T-helper 1 cell treated with Interleukin-12 subunit alpha and Interleukin-12 subunit beta and Interleukin-4 antibody, amounts not matched to agents 30 ng/mL and 1 ng/mL, for 36 hours (primary cell): Measurements from ENCODE around the gene SPATA31E1. TPM values are rescaled to one million over a fixed set of nuclear protein-coding genes. Genes with fewer than 3 reads are reported as not detected.
"Not testable (repeated sequence)": the region's sequence is repeated elsewhere in the genome, so short reads cannot be mapped to it uniquely, and the experiment has no call there.

Experiments used
- intact Hi-C: fragments of 100-400 bp; cut with micrococcal nuclease; formaldehyde crosslinking; loops from one replicate; pipeline ENCODE4 v1.15.1; 2024
- total RNA-seq: library from RNA; stranded (reverse); gene quantifications from 2 replicates; pipeline ENCODE4 v1.2.3, GENCODE V29; 2022

SPATA31E1 gene
- total RNA-seq, 1 donor from 2014 or later: not detected

DNA sequence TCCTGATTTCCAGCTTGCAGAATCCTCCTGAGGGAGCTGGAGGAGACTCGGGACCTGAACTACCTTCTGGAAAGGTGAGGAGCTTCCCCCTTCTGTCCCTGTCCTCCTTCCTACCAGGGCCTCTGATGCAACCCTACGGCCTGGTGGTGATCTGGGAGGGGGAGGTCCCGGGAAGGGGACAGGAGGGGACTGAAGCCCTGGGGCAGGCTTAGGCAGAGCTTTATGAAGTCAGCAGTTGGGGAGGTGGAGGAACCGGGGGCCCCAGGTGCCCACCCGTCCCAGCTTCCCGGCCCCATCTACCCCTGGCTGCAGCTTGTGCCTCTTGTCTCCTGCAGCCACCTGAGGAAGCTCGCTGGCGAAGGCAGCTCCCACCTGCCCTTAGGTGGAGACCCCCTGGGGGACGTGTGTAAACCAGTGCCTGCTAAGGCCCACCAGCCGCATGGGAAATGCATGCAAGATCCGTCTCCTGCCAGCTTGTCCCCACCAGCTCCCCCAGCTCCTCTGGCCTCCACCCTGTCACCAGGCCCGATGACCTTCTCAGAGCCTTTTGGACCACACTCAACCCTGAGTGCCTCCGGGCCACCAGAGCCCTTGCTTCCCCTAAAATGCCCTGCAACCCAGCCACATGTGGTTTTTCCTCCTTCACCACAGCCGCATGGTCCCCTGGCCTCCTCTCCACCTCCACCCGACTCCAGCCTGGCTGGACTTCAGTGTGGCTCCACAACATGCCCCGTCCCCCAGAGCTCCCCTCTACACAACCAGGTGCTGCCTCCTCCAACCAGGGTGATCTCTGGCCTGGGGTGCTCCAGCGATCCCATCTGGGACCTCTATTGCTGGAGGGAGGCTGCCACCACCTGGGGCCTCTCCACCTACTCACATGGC lies 2.1 kb downstream of the SPATA31E1 start:
- intact Hi-C loops: no loop called here

DNA sequence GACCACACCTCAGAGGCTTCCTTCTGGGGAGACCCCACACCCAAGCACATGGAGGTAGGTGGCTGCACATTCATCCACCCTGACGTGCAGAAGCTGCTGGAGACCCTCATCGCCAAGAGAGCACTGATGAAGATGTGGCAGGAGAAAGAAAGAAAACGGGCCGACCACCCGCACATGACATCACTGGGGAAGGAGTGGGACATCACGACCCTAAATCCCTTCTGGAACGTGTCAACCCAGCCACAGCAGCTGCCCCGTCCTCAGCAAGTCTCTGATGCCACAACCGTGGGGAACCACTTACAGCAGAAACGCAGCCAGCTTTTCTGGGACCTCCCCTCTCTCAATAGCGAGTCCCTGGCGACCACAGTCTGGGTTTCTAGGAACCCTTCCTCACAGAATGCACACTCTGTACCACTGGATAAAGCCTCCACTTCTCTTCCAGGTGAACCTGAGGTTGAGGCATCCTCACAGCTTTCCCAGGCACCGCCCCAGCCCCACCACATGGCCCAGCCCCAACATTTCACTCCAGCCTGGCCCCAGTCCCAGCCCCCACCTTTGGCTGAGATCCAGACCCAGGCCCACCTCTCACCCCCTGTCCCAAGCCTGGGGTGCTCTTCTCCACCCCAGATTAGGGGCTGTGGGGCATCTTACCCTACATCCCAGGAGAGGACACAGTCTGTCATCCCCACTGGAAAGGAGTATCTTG lies 3.0 kb downstream of the SPATA31E1 start:
- intact Hi-C loops: no loop called here

DNA sequence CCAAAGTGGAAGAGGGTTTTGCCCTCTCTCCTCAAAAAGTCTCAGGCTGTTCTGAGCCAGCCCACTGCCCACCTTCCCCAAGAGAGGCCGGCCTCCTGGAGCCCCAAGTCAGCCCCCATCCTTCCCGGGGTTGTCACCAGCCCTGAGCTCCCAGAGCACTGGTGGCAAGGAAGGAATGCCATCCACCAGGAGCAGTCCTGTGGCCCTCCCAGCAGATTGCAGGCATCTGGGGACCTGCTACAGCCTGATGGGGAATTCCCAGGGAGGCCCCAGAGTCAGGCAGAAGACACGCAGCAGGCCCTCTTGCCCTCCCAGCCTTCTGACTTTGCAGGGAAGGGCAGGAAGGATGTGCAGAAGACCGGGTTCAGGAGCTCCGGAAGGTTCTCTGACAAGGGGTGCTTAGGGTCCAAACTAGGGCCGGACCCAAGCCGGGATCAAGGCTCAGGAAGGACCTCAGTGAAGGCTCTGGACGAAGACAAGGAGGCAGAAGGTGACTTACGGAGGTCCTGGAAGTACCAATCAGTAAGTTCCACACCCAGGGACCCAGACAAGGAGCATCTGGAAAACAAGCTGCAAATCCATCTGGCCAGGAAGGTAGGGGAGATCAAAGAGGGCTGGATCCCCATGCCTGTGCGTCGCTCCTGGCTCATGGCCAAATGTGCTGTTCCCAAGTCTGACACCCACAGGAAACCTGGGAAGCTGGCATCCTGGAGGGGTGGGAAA lies 3.7 kb downstream of the SPATA31E1 start:
- intact Hi-C loops: no loop called here

DNA sequence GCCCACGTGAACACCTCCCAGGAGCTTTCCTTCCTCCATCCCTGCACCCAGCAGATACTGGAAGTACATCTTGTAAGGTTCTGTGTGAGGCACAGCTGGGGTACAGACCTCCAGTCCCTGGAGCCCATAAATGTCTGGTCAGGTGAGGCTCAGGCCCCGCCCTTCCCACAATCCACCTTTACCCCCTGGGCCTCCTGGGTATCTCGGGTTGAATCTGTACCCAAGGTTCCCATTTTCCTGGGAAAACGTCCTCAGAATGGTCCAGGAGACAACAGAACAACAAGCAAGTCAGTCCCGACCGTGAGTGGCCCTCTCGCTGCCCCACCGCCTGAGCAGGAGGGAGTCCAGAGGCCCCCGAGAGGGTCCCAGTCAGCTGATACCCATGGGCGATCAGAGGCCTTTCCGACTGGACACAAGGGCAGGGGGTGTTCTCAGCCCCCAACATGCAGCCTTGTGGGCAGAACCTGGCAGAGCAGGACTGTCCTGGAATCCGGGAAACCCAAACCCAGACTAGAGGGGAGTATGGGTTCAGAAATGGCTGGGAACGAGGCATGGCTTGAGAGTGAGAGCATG lies 4.3 kb downstream of the SPATA31E1 start:
- intact Hi-C loops: no loop called here

DNA sequence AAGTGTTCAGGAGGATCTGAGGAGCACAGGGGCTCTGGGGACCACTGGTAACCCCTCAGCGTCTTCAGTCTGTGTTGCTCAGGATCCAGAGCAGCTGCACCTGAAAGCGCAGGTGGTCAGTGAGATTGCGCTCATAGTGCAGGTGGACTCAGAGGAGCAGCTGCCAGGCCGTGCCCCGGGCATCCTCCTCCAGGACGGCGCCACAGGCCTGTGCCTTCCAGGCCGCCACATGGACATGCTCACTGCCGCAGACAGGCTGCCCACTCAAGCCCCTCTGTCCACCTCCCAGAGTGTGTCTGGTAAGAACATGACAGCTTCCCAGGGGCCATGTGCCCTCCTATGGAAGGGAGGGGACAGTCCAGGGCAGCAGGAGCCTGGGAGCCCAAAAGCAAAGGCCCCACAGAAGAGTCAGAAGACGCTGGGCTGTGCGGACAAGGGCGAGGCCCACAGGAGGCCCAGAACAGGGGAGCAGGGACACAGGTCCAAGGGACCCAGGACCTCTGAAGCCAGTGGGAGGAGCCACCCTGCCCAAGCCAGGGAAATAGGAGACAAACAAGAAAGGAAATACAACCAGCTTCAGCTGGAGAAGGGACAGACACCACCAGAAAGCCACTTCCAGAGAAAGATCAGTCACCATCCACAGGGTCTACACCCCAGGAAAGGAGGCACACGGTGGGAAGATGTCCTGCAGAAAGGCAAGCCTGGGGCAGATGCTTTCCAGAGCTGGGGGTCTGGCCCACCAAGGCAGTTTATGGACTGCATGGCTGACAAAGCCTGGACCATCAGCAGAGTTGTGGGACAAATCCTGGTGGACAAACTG lies 5.2 kb downstream of the SPATA31E1 start:
- intact Hi-C loops: no loop called here

DNA sequence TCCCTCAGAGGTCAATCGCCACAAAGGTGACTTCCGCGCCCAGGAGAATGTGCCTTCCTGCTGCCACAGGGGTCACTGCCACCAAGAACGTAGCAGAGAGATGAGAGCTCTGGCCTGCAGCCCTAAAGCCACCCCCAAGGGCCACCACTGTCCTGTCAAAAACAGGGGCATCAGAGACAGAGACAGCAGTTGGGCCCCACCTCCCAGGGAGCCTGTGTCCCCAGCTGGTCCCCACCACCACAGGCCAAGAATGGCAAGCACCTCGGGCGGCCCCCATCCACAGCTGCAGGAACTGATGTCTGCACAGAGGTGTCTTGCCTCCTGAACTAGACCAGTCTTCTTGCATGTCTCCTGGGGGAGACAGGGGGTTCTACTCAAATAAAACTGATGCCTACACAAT lies 5.8 kb downstream of the SPATA31E1 start:
- intact Hi-C loops: no loop called here

DNA sequence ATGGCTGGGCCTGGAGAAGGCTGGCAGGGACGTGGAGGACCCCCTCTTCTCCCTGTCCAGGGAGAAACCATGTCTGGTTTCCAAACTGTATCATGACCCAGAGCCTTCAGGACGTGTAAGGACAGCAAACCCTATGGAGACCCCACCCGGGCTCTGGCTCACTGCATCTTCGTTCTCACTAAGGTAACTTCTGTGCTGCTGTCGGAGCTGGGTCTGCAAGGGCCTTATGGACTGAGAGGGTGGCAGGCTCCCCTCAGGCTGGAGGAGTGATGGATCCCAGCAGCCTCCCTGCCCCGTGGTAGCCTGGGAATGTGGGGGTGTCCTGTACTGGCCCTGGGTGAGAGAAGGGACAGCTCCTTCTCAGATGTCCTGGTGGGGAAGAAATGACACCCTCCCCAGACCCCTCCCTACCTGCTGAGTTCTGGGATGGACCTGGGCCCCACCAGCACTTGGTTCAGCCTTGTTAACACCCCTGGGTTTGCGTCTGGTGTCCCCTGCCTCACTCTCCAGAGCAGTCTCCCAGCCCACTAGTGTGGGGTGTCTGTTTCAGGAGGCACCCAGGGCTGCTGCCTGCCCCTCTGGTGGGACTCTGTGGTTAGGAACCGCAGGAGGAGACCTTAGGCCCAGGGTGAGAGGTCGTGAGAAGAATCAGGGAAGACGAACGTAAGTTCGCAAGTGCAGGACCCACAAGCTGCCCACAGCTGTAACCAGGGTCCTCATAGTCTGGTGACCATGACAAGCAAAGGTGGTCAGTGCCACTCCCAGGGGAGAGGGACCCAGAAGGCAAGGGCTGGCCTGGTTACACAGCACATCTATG lies 6.6 kb downstream of the SPATA31E1 start:
- intact Hi-C loops: no loop called here

DNA sequence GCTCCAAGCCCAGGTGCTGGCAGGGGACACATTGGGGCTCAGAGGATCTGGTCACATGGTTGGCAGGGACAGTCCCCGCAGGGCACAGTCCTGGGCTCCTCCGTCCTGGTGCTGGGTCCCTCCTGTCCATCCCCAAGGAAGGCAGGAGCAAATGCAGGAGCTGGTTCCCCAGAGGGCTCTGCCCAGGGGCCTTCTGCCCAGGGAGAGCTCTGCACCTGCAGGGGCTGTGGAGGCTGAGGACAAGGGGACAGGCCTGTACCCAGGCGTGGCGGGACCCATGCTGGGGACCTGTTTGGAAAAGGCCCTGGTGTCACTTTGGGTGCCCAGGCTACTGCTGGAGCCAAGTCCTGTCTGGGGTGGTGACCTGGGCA lies 7.2 kb downstream of the SPATA31E1 start:
- intact Hi-C loops: no loop called here

DNA sequence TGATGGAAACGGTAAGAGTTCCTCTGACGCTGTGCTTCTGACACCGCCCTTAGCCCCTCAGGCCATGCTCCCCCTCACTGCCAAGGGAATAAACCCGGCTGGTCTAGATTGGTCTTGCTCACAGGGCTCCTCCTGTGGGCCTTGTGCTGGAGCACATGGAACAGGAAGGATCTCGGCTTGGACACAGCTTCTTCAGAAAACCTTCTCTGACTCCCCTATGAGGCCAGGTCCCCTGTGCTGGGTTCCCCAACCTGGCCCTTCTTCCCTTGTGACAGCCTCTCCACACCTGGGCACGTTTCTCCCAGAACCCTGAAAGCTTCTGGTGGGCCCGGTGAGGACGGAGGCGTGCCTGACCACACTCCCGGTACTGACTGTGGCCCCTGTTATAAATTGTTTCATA lies 8.2 kb downstream of the SPATA31E1 start:
- intact Hi-C loops: no loop called here

DNA sequence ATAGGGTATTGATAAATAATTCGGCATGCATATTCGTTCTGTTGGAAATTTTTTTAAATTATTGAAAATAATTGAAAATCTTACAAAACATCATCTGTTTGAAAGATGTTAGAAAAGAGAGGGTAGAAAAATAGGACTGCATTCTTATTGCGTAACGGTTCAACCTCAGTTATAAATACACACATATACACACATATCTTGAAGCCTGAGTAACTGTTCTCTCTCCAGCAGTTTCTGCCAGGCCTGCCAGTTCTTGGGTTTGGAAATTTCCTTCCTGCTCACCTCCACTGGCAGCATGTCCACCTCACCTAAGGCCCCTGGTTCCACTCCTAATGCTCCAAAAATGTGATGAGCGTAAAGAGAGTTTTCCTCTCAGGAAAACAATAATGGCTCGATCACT lies 9.1 kb downstream of the SPATA31E1 start:
- intact Hi-C loops: no loop called here

DNA sequence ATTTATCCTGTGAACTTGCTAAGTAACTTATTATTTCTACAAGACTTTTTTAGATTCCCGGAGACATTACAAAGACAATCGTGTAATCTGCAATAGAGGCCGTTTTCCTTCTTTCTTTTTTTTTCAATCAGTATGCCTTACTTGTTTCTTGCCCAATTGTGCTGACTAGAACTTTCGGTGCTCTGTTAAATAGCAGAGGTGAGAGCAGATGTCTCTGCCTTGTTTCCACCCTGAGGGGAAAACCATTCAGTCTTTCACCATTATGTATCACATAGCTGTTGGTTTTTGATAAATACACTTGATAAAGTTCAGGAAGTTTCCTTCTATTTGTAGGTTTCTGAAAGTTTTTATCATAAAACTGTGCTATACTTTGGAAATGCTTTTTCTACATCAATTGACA lies 10.3 kb downstream of the SPATA31E1 start:
- intact Hi-C loops: no loop called here

DNA sequence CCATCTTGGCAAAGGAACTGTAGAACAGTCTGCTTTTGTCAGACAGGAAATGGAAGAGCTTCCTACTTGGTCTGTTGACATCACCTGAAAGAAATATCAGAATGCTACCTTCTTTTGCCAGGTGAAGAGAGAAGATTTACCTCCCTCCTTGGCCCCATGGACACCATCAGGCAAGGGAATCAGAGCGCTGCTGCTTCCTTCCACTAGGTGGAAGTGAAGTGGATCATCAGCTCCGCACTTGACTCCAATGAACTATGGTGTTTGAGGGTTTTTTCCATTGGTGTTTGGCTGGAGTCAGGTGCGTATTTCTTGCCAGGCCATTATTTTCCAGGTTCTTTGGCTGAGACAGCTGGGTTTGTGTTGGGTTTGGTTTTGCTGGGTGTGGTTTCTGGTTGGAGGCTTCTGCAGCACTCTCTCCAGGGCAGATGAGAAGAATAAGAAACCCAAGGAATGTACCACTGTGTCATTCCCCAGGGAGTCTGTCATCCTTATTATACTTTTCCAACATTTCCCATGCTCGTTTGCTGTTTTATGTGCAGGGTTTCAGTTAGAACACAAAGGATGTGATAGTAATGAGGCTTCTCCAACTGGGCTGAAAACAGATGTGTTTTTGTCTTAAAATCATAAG lies 12.4 kb downstream of the SPATA31E1 start:
- intact Hi-C loops: no loop called here

DNA sequence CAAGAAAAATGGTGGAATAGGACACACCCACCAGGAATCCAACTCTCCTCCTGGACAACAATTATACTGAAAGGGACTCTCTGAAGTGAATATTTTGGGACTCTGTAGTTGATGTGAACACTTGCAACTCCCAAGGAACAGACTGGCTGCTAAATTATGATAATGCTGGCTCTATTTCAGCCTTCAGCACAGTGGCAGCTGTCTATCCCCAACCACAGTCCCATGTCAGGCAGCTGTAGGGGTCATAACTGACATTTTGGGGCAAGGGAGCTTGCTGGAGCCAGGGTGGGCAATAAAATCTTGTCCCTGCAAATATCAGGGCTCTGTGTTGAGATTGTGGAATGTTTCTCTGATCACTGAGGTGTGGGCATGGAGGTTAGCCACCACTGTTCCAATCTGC lies 14.2 kb downstream of the SPATA31E1 start:
- intact Hi-C loops: no loop called here

DNA sequence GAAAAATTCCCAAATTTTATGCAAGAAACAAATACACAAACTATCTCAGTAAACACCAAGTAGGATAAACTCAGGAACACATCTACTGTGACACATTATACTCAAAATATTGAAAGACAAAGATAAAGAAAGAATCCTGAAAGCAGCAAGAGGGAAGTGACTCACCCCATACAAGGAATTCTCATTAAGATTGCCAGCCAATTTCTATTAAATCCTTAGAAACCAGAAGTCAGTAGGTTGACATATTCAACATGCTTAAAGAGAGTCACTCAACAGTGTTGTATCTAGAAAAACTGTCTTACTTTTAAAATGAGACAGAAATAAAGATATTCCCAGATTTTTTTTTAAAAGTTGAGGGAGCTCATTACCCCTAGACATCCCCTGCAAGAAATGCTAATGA lies 15.5 kb downstream of the SPATA31E1 start:
- intact Hi-C loops: no loop called here

DNA sequence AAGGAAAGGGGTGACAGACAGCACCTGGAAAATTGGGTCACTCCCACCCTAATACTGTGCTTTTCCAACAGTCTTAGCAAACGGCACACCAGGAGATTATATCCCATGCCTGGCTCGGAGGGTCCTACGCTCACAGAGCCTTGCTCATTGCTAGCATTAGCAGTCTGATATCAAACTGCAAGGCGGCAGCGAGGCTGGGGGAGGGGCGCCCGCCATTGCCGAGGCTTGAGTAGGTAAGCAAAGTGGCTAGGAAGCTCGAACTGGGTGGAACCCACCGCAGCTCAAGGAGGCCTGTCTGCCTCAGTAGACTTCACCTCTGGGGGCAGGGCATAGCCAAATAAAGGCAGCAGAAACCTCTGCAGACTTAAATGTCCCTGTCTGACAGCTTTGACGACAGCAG lies 19.7 kb downstream of the SPATA31E1 start:
- intact Hi-C loops: not testable (repeated sequence)

DNA sequence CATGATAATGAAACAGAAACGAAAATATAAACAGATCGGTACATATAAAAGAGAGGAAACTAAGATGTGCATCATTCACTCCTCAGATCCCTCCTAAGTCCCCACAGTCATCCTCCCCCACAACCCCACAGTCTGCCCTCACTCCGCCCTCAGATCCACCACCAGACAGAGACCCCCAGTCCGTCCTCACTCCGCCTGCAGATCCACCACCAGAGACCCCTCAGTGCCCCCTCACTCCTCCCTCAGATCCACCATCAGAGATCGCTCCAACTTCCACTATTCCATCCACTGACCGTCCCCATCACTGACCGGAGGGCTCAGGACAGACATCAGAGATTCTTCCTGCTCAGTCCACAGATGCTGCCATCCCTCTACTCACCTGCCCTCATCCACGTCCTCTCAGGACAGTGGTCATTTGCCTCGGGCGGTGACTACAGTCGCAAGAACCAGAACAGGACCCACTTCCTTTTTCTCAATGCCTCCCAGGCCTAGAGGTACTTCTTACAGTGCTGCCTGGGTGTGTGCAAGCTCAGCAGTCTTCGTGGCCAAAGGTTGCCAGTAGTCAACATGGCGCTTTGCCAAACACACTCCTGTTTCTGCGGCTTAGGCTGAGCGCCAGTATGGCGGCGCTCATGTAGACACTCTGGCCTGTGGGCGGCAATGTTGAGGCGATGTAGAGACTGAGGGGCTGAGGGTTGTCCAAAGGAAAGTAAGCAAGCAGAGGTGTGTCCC lies 26.8 kb downstream of the SPATA31E1 start:
- intact Hi-C loops: no loop called here

DNA sequence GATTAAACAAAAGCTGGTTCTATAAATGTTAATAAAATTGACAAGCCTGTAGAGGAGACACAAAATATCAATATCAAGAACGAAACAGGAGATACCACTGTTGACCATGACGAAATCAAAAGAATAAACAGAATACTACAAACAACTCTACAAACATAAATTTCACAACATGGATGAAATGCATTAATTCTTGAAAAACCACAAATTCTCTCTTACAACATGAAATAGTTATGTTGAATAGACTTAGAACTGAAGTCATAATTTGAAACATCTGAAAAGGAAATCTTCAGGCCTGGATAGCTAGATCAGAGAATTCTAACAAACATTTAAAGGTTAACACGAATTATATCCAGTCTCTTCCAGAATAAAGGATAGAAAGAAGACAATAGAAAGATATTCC lies 28.1 kb downstream of the SPATA31E1 start:
- intact Hi-C loops: no loop called here

DNA sequence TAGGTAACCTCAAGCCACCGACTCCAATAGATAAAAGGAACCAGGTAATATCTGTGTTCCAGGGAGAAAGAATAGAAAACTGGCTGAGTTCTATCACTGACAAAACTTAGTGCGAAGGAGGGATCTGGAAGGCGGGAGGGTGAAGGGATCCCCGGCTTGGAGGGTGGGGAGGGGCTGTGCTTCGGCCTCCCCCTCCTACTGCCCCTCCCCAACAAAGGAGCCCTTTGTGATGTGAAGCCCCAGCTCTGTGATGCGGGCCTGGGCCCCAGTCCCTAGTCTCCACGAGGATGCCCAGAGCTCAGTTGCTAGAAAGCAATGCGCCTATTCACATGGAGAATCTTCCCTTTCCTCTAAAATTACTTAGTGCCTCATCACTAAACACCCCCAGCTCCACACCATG lies 35.0 kb downstream of the SPATA31E1 start, which contains the start of gene SPATA31C1:
Gene SPATA31C1 (plus strand): TSS at position 301 of the 400 bp plus-strand sequence.
- intact Hi-C loops: not testable (repeated sequence)

DNA sequence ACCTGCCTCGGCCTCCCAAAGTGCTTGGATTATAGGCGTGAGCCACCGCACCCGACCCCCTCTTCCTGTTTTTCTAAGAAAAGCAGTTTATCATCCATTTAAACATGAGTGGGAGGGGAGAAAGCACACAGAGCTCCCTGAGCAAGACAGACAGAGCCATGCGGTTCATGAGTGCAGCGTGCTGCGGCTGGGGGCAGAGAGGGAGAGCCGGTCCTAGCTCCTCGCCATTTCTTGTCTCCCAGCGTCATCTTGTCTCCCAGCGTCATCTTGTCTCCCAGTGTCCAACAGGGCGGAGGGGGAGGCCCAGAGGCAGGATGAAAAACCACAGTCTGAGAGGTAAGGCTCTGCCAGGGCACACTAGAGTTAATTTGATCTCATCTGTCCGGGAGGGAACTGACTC lies 36.3 kb downstream of the SPATA31E1 start:
- intact Hi-C loops: not testable (repeated sequence)
